ENCODE results near the gene LCMT1. TPM values are rescaled to one million over a fixed set of nuclear protein-coding genes. Genes with fewer than 3 reads are reported as not detected.

Gene LCMT1
- total RNA-seq, 1 donor = 24.2 TPM

DNA sequence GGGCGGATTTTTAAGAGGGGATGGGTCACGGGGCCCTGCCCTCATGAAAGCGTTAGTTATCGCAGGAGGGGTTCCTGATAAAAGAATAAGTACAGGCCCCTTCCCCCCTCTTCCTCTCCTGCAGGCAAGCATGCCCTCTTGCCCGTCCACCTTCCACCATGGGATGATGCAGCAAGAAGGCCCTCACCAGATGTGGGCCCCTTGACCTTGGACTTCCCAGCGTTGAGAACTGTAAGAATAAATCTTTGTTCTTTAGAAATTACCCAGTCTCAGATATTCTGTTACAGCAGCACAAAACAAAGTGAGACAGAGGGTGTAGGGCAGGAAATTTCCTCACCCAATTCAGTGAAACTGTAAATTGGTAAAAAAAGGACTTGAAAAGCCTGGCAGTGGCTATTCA, 27.8 kb upstream of the LCMT1 start:
- Histone ChIP-seq H3K27me3 (ENCODE audit: insufficient read depth, low read length) (no peaks in the 10 kb centered on the region), H3K4me3 (ENCODE audit: low read length) (no peak overlapping the region), H3K4me1 (ENCODE audit: insufficient read depth, low read length) (no peaks in the 10 kb centered on the region), H3K9me3 (ENCODE audit: low read depth, low read length) (no peaks in the 10 kb centered on the region)

DNA sequence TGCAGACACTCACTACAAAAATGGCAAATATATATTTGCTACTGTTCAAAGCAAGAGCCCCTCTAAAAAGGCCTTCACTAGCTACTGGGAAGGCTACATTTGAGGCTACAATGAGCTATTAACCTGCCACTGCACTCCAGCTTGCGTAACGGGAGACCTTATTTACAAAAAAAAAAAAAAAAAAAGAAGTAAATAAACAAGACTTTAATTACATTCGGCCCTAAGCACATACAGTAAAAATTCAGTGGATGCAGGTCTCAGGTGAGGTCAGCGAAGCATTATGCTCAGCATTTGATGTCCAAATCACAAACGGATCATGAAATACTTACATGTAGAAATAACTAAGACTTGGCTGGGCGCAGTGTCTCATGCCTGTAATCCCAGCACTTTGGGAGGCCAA, 26.7 kb upstream of the LCMT1 start:
- Histone ChIP-seq H3K4me1 (ENCODE audit: insufficient read depth, low read length) (no peaks in the 10 kb centered on the region), H3K27me3 (ENCODE audit: insufficient read depth, low read length) (no peaks in the 10 kb centered on the region), H3K9me3 (ENCODE audit: low read depth, low read length) (no peaks in the 10 kb centered on the region), H3K4me3 (ENCODE audit: low read length) (no peak overlapping the region)

DNA sequence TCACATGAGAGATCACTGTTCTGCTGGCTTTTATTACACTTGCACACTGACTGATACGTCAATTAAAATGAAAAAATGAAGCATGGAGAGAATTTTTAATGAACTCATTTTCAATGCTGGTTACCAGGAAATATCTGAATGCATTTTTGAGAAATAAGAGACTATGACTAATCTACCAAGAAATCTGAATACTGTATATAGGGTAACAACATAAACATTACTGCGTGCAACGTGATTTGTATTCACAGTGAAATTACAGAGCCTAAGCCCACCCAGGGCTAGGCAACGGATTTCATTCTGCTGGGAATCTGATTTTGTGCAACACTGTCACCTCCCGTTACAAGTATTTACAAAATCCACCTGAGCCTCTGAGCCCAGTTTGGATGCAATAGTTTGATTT, 23.8 kb upstream of the LCMT1 start:
- Histone ChIP-seq H3K4me1 (ENCODE audit: insufficient read depth, low read length) (peaks cover 2% of the 10 kb centered on the region), H3K27me3 (ENCODE audit: insufficient read depth, low read length) (no peaks in the 10 kb centered on the region), H3K4me3 (ENCODE audit: low read length) (no peak overlapping the region), H3K9me3 (ENCODE audit: low read depth, low read length) (no peaks in the 10 kb centered on the region)

DNA sequence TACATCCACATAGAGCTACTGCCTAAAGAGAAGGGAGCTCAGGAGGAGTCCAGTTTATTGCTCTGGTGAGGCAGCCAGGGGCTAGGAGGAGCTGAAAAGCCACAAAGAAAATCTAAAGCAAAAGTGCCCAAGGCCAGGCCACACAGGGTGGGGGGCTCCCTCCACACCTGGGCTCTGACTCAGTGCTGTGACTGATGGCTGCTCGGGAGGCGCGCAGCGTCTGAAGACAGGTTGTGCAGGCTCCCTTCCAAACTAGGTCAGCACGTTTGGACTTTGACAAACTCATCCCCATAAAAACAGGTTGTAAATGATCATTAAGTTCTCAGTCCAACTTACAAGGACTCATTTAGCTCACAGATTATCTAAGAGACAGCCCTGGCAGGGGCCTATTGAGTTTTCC, 22.2 kb upstream of the LCMT1 start:
- H3K9me3 ChIP-seq (ENCODE audit: low read depth, low read length) = no peaks in the 10 kb centered on the region
- peaks cover 18% of the 10 kb centered on the region for H3K4me1 ChIP-seq (ENCODE audit: insufficient read depth, low read length)
- H3K4me3 ChIP-seq (ENCODE audit: low read length) = no peak overlapping the region
- no peaks in the 10 kb centered on the region for H3K27me3 ChIP-seq (ENCODE audit: insufficient read depth, low read length)

DNA sequence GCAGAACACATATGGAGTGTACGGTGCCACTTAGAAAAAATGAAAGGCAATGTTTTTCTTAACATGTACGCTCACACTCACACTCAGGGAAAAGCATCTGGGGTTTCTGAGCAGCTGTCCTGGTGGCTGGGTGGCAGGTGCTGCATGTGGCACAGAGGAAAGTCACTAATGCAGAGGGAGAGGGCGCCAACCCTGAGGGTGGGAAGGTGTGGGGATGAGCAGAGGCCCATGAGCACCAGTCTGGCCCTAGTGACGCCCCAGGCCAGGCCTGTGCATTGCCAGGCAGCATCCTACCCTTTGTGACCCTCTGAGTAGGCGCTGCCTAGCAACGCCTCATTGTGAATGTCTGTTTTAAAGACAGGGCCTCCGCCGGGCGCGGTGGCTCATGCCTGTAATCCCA, 19.1 kb upstream of the LCMT1 start:
- Histone ChIP-seq H3K27me3 (ENCODE audit: insufficient read depth, low read length) (no peaks in the 10 kb centered on the region), H3K4me3 (ENCODE audit: low read length) (no peak overlapping the region), H3K9me3 (ENCODE audit: low read depth, low read length) (no peaks in the 10 kb centered on the region), H3K4me1 (ENCODE audit: insufficient read depth, low read length) (peaks cover 23% of the 10 kb centered on the region)

DNA sequence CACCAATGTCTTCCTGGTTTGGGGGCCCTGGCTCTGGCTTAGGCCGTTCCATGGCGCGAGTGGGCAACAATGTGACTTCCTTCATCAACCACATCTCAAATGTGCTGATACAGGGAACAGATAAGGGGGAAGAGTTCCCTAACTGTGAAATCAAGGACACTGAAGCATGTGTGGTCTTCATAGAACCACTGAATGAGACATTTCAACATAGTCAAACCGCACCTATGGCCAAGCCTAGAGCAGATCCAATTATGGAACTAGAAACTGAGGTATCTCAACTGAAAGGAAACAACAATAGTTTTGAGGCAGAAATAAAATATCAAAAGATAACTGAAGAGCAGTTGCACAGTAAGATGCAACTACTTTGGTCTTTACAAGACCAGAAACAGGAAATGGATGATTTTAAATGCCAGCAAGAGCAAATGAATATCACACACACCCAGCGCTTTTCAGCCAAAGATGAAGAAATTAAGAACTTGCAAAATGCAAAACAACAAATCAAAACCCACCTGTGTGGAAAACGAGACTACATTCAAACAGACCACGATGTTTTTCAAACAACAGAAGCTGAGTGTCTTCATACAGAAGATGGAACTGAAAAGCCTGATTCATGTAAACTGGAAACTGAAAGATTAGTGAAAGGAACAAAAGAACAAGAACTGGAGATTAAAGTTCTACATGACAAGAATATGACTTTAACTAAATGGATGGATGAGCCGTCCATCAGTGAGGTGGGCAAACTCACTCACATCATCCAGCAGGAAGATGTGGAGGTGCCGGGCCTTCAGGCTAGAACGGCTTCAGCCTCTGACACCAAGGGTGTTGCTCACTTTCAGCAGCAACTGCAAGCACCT, 18.1 kb upstream of the LCMT1 start:
- no peaks in the 10 kb centered on the region for H3K9me3 ChIP-seq (ENCODE audit: low read depth, low read length)
- H3K4me1 ChIP-seq (ENCODE audit: insufficient read depth, low read length) = peaks cover 23% of the 10 kb centered on the region
- H3K27me3 ChIP-seq (ENCODE audit: insufficient read depth, low read length) = no peaks in the 10 kb centered on the region
- no peak overlapping the region for H3K4me3 ChIP-seq (ENCODE audit: low read length)

DNA sequence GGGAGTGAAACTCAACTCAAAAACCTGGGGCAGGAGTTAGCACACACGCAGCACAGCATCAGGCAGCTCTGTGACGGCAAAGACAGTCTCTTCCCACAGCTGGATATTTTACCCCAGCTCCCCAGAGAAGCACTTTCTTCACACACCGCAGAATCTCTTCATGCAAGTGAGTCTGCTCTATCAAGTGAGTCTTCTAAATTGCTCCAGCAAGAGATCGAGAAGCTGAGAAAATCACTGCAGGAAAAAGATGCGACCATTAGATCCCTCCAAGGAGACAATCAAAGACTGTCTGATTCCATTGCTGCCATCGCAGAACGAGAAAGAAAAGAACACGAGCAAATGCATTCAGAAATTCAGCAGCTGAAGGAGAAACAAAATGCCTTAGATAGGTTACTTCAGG, 16.9 kb upstream of the LCMT1 start:
- H3K27me3 ChIP-seq (ENCODE audit: insufficient read depth, low read length) = no peaks in the 10 kb centered on the region

DNA sequence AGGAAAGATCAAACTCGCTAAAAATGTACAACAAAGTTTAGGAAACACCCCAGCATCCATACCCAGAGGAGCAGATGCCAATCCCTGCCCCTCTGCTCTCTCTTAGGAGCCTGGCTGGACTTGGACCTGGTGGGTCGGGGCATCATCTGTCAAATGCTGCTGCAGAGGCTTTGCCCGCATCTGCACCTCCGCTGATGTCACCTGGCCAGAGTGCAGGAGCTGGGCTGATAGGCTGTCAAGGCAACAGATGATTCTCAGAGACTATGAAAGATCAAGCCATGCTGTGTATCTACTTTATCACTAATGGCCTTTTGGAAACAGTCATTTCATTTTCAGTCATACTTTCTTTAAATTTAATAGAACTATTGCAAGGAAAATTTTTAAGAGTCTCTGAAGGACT, 15.9 kb upstream of the LCMT1 start:
- Histone ChIP-seq H3K4me3 (ENCODE audit: low read length) (no peak overlapping the region), H3K9me3 (ENCODE audit: low read depth, low read length) (no peaks in the 10 kb centered on the region), H3K27me3 (ENCODE audit: insufficient read depth, low read length) (no peaks in the 10 kb centered on the region), H3K4me1 (ENCODE audit: insufficient read depth, low read length) (peaks cover 23% of the 10 kb centered on the region)

More for the DNA sequence above, 16.9 kb upstream of the LCMT1 start:
- peaks cover 23% of the 10 kb centered on the region for H3K4me1 ChIP-seq (ENCODE audit: insufficient read depth, low read length)
- no peak overlapping the region for H3K4me3 ChIP-seq (ENCODE audit: low read length)
- no peaks in the 10 kb centered on the region for H3K9me3 ChIP-seq (ENCODE audit: low read depth, low read length)

DNA sequence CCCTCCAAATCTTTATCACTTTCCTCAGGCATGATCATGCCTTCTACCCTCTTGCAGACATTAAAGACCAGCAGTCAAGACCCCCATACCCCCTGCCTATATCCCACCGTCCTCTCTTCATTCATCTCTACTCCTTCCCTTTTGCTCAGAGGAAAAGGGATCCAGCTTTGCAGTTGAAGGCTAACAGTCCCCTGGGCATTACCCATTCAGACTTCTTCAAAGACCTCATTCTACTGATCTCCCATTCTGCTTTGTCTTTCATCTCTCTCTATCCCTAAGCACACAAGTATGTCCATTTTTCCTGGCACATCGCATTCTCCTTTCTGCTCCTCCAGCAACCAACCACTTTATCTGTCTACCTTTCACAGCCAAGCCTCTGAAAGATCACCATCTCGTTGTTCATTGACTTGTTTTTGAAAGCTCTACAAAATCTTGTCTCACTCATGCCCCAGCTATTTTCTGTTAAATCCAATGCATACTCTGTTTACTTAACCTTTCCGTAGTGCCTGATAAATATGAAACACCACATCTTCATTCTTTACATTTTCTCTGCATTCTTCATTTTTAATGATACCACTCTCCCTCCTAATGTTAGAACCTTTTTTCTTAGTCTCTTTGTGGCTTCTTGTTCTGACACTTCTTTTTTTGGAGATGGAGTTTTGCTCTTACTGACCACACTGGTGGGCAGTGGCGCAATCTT, 14.1 kb upstream of the LCMT1 start:
- no peaks in the 10 kb centered on the region for H3K9me3 ChIP-seq (ENCODE audit: low read depth, low read length)
- no peaks in the 10 kb centered on the region for H3K27me3 ChIP-seq (ENCODE audit: insufficient read depth, low read length)
- H3K4me3 ChIP-seq (ENCODE audit: low read length) = no peak overlapping the region
- peaks cover 23% of the 10 kb centered on the region for H3K4me1 ChIP-seq (ENCODE audit: insufficient read depth, low read length)

DNA sequence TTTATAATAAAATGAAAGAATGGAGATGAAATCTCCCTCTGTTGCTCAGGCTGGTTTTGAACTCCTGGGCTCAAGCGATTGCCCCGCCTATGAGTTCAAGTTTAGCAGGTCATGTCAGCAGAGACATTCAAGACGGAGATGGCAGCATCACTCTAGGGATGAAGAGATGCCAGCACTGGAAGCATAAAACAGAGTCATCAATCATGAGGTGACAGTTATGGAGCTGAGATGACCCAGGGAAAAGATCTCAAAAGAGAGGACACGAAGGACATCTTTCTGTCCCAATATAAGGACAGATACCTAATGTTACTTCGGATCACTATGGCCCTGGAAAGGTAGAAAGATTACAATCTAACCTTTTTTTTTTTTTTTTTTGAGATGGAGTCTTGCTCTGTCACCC, 11.0 kb upstream of the LCMT1 start:
- Histone ChIP-seq H3K4me3 (ENCODE audit: low read length) (no peak overlapping the region), H3K4me1 (ENCODE audit: insufficient read depth, low read length) (no peaks in the 10 kb centered on the region), H3K27me3 (ENCODE audit: insufficient read depth, low read length) (no peaks in the 10 kb centered on the region), H3K9me3 (ENCODE audit: low read depth, low read length) (no peaks in the 10 kb centered on the region)

DNA sequence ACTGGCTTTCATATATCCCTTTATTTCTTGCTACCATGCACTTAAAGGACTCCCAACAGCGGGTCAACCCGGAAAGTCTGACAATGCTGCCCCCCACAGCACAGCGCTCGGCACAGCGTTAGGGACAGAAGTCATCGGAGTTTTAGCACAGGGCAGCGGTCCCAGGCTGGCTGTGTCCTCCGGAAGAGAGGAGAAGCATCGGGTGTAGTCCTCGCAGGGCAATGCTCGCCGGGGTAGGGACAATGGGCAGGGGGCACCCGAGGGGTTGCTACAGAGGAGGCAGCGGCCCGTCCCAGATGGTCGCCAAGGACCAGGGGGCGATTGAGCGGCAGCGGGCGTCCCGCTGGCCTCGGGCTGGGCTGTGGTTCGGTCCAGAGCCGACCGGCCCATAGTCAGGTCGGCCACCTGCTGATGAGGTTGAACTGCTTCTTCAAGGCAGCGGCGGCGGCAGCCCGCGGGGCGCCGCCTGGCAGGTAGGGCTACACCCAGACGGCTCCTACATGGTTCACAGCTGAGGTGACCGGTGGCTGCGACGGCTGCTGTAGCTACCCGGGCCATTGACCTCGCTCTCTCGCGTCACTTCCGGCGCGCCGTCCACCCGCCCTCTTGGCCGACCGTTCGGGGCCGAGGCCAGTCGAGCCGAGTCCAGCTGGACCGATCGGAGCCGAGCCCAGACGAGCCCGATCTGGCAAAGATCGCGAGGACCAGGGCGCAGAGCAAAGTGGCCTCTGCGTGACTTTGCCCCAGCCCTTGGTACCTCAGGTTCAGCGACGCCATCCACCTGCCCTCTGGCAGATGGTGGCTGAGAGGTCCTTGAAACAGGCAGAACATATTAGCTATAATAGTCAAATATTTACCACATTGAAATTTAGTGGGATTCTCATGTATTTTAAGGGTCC, 4.7 kb upstream of the LCMT1 start:
- Histone ChIP-seq H3K4me1 (ENCODE audit: insufficient read depth, low read length) (peaks cover 34% of the 10 kb centered on the region), H3K27me3 (ENCODE audit: insufficient read depth, low read length) (no peaks in the 10 kb centered on the region), H3K9me3 (ENCODE audit: low read depth, low read length) (no peaks in the 10 kb centered on the region), H3K4me3 (ENCODE audit: low read length) (peak overlapping the region; percentile 76)

DNA sequence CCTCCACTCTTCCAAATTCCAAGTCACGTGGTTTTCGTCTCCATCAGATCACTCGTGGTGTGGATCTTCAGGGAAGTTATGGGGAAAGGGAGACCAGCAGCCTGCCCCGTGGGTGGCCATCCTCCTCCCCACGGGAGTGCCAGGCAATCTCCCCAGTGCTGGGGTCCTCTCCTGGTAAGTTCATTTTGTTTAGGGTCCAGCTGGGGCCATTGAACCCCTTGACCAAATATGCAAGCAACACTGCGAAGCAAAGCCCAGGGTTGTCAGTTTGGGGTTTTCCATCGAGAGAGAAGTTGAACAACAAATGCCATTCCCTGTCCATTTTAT, 4.1 kb upstream of the LCMT1 start:
- Histone ChIP-seq H3K9me3 (ENCODE audit: low read depth, low read length) (no peaks in the 10 kb centered on the region), H3K4me3 (ENCODE audit: low read length) (peak overlapping the region; percentile 76), H3K27me3 (ENCODE audit: insufficient read depth, low read length) (no peaks in the 10 kb centered on the region), H3K4me1 (ENCODE audit: insufficient read depth, low read length) (peaks cover 40% of the 10 kb centered on the region)

DNA sequence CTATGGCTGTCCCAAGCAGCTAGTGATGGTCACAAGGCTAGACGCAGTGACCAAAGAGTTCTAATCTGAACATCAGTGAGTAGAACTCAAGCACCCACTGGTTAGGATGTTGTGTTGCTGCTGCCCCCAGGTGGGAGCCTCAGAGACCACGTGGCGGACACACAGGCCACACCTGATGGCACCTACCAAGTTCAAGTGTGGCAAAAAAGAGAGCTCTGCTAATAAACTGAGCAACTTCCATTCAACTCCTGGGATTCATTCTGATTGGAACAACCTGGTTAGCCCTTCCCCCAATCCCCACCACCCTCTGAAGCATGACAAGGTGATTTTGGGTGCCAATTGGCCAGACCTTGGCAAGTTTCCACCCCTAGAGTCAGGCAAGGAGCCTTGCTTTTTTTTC, 3.5 kb upstream of the LCMT1 start:
- no peaks in the 10 kb centered on the region for H3K27me3 ChIP-seq (ENCODE audit: insufficient read depth, low read length)
- H3K9me3 ChIP-seq (ENCODE audit: low read depth, low read length) = no peaks in the 10 kb centered on the region
- peaks cover 45% of the 10 kb centered on the region for H3K4me1 ChIP-seq (ENCODE audit: insufficient read depth, low read length)
- no peak overlapping the region for H3K4me3 ChIP-seq (ENCODE audit: low read length)

DNA sequence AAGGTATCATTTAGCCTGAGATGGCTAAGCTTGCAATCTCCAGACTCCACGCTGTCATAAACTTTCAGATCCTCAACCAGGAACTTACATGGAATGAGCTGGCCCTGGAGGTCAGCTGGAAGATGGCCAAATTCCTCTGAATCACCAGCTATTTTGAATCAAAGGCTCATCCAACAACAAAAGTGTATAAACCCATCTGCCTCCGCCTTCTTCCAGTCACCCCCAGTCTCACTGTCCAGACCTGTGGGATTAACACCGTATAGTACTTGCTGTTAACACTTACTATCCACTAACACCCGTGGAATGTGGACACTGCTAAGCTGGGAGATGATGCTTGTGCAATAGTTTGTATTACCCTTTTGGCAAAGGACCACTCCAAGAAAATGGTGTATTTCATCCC, 1.9 kb upstream of the LCMT1 start:
- no peaks in the 10 kb centered on the region for H3K9me3 ChIP-seq (ENCODE audit: low read depth, low read length)
- peaks cover 45% of the 10 kb centered on the region for H3K4me1 ChIP-seq (ENCODE audit: insufficient read depth, low read length)
- no peak overlapping the region for H3K4me3 ChIP-seq (ENCODE audit: low read length)
- H3K27me3 ChIP-seq (ENCODE audit: insufficient read depth, low read length) = no peaks in the 10 kb centered on the region

DNA sequence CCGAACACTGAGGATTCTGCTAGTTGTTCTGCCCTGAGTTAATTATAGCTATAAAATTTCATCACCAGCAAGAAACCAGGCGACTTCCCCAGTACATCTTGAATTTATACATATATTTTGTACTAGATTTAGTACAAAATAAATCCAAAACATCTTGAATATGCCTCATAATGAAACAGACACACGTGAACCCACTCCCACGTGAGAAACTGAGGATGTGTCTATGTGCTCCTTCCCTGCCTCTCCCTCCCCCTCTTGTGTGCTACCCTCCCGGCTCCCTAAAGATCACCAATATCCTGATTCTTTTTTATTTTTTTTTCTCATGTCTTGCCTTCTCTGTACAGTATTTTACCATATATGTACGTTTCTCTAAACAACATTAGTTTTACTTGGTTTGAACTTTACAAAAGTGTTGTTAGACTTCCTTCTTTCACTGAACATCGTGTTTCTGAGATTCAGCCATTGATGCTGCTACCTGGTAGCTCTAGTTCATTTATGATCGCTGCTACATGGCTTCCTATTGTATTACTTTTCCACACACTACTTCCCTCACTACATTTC, 1.1 kb upstream of the LCMT1 start:
- H3K4me1 ChIP-seq (ENCODE audit: insufficient read depth, low read length) = peaks cover 45% of the 10 kb centered on the region
- peak overlapping the region; percentile 49 for H3K4me3 ChIP-seq (ENCODE audit: low read length)
- no peaks in the 10 kb centered on the region for H3K9me3 ChIP-seq (ENCODE audit: low read depth, low read length)

More for the DNA sequence above, 1.1 kb upstream of the LCMT1 start:
- H3K27me3 ChIP-seq (ENCODE audit: insufficient read depth, low read length) = no peaks in the 10 kb centered on the region
